Activated CD4-positive, alpha-beta T cell treated with anti-CD3 and anti-CD28 coated beads for 4 hours (primary cell): ENCODE data around the gene ZBTB7C.
A peak's percentile ranks its signal among the peaks of the same experiment; 100 is the strongest.

ENCODE experiments used
- DNase-seq, 2 donors: peaks; one replicate each; pipeline ENCODE4 v3.0.0-alpha.2; 2020

ZBTB7C gene

GRCh38 chr18:48417985-48418384 is 8.8 kb upstream of the ZBTB7C start:
- DNase-seq, result no peak

- DNase-seq, result no peak
Measured at GRCh38 chr18:48413342-48413741, 4.2 kb upstream of the ZBTB7C start.

- DNase-seq, result no peak
Measured at GRCh38 chr18:48412339-48412929, 3.3 kb upstream of the ZBTB7C start.

GRCh38 chr18:48410095-48410920 is 1.1 kb upstream of the ZBTB7C start:
- peak; percentile 62 for DNase-seq

GRCh38 chr18:48409591-48410094 is 460 bp upstream of the ZBTB7C start:
- DNase-seq, result peak; percentile 4 to 12

GRCh38 chr18:48408111-48408726 is 964 bp downstream of the ZBTB7C start:
- no peak for DNase-seq

- no peak for DNase-seq
Measured at GRCh38 chr18:48407358-48407757, 1.8 kb downstream of the ZBTB7C start.

GRCh38 chr18:48405978-48406377 is 3.2 kb downstream of the ZBTB7C start:
- DNase-seq, result no peak

- DNase-seq, result no peak
Measured at GRCh38 chr18:48404716-48405507, 4.3 kb downstream of the ZBTB7C start.

GRCh38 chr18:48402953-48403352 is 6.2 kb downstream of the ZBTB7C start:
- no peak for DNase-seq

GRCh38 chr18:48399303-48400075 is 9.7 kb downstream of the ZBTB7C start:
- DNase-seq, result no peak

- DNase-seq, result no peak
Measured at GRCh38 chr18:48398074-48398473, 11.1 kb downstream of the ZBTB7C start.

GRCh38 chr18:48397021-48397420 is 12.2 kb downstream of the ZBTB7C start:
- no peak for DNase-seq

GRCh38 chr18:48396561-48396960 is 12.6 kb downstream of the ZBTB7C start:
- DNase-seq, result no peak

- DNase-seq, result no peak
Measured at GRCh38 chr18:48395646-48396045, 13.5 kb downstream of the ZBTB7C start.

- no peak for DNase-seq
Measured at GRCh38 chr18:48394176-48394575, 15.0 kb downstream of the ZBTB7C start.

- DNase-seq, result no peak
Measured at GRCh38 chr18:48393776-48394175, 15.4 kb downstream of the ZBTB7C start.

GRCh38 chr18:48393170-48393569 is 16.0 kb downstream of the ZBTB7C start:
- no peak for DNase-seq

GRCh38 chr18:48392268-48392667 is 16.9 kb downstream of the ZBTB7C start:
- DNase-seq, result no peak

GRCh38 chr18:48391868-48392267 is 17.3 kb downstream of the ZBTB7C start:
- DNase-seq, result no peak

- no peak for DNase-seq
Measured at GRCh38 chr18:48390641-48391040, 18.5 kb downstream of the ZBTB7C start.

GRCh38 chr18:48388478-48388877 is 20.7 kb downstream of the ZBTB7C start:
- DNase-seq, result no peak
